ENCODE results near the gene CNNM4. TPM values are rescaled to one million over a fixed set of nuclear protein-coding genes. Genes with fewer than 3 reads are reported as not detected.

CNNM4 gene
- polyA plus RNA-seq, 1 donor from 2014 or later: 7.5 TPM

DNA sequence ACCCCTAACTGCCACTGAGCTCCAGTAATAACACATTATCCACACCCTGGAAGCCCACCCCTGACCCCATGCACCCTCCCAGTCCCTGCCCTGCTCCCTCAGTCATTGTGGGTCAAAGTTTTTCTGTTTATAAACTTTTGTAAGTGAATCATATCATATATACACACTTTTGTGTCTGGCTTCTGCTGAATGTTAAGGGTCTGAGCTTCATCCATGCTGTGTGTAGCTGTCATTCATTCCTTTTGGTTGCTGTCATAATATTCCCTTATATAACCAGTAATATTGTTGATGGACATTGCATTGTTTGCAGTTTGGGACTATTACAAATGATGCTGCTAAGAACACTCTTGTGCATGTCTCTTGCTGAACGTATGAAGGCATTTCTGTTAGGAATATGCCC lies 14.5 kb downstream of the CNNM4 start:
- Histone ChIP-seq H3K36me3 (ENCODE audit: insufficient read depth, low read length) (no peaks in the 10 kb centered on the region), H3K27ac (ENCODE audit: low read length) (no peak overlapping the region), H3K9ac (ENCODE audit: low read length) (no peak overlapping the region), H3F3A (ENCODE audit: insufficient read depth, low read length, poor library complexity, severe bottlenecking) (no peaks in the 10 kb centered on the region), H3K79me2 (replicated peaks; ENCODE audit: insufficient read depth, low read length) (no peaks in the 10 kb centered on the region), H4K20me1 (ENCODE audit: insufficient read depth) (no peaks in the 10 kb centered on the region), H3K9me3 (ENCODE audit: low read length) (no peaks in the 10 kb centered on the region), H2AFZ (ENCODE audit: low read depth, low read length) (no peak overlapping the region), H3K4me3 (ENCODE audit: low read length) (no peak overlapping the region), H3K27me3 (ENCODE audit: insufficient read depth, low read depth, low read length) (no peaks in the 10 kb centered on the region), H3K4me2 (ENCODE audit: low read length) (no peak overlapping the region), H3K9me2 (ENCODE audit: insufficient read depth, low read length) (no peaks in the 10 kb centered on the region)
- TF ChIP-seq MXI1 (conservative IDR thresholded peaks at IDR 0.05; ENCODE audit: poor library complexity, severe bottlenecking): no peak
- TF ChIP-seq REST (IDR thresholded peaks at IDR 0.05; ENCODE audit: borderline replicate concordance): no peak
- TF ChIP-seq, protein P1, sequence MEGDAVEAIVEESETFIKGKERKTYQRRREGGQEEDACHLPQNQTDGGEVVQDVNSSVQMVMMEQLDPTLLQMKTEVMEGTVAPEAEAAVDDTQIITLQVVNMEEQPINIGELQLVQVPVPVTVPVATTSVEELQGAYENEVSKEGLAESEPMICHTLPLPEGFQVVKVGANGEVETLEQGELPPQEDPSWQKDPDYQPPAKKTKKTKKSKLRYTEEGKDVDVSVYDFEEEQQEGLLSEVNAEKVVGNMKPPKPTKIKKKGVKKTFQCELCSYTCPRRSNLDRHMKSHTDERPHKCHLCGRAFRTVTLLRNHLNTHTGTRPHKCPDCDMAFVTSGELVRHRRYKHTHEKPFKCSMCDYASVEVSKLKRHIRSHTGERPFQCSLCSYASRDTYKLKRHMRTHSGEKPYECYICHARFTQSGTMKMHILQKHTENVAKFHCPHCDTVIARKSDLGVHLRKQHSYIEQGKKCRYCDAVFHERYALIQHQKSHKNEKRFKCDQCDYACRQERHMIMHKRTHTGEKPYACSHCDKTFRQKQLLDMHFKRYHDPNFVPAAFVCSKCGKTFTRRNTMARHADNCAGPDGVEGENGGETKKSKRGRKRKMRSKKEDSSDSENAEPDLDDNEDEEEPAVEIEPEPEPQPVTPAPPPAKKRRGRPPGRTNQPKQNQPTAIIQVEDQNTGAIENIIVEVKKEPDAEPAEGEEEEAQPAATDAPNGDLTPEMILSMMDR (IDR thresholded peaks at IDR 0.05; ENCODE audit: poor library complexity, severe bottlenecking): no peak
- TF ChIP-seq RAD21 (conservative IDR thresholded peaks at IDR 0.05): no peak
- no peak for TF ChIP-seq POLR2AphosphoS5 (IDR thresholded peaks at IDR 0.05)
- TF ChIP-seq TAF1 (IDR thresholded peaks at IDR 0.05; ENCODE audit: low read depth): no peak

DNA sequence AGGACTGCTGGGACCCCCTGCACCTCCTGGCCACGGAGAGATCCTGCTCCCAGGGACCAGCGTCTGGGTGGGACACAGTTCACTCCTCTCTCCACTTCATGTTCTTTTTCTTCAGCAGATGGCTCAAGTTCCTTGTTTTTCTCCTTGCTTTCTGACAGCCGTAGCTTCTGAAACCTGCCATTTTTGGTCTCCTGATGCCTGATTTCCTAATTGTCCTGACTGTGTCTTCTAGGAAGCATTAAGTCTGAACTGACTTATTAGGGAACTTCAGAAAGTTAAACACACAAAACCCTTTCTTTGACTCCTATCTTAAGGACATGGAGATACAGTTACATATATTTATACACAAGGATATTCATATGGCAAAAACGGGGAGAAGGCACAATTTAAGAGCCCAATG lies 22.7 kb downstream of the CNNM4 start:
- Histone ChIP-seq H3K27ac (ENCODE audit: low read length) (no peak overlapping the region), H4K20me1 (ENCODE audit: insufficient read depth) (no peaks in the 10 kb centered on the region), H3K9me2 (ENCODE audit: insufficient read depth, low read length) (no peaks in the 10 kb centered on the region), H3F3A (ENCODE audit: insufficient read depth, low read length, poor library complexity, severe bottlenecking) (no peaks in the 10 kb centered on the region), H3K79me2 (replicated peaks; ENCODE audit: insufficient read depth, low read length) (no peaks in the 10 kb centered on the region), H3K4me3 (ENCODE audit: low read length) (no peak overlapping the region), H3K27me3 (ENCODE audit: insufficient read depth, low read depth, low read length) (no peaks in the 10 kb centered on the region), H3K9me3 (ENCODE audit: low read length) (no peaks in the 10 kb centered on the region), H3K36me3 (ENCODE audit: insufficient read depth, low read length) (no peaks in the 10 kb centered on the region), H3K9ac (ENCODE audit: low read length) (no peak overlapping the region), H3K4me2 (ENCODE audit: low read length) (no peak overlapping the region), H2AFZ (ENCODE audit: low read depth, low read length) (no peak overlapping the region)
- TF ChIP-seq REST (IDR thresholded peaks at IDR 0.05; ENCODE audit: borderline replicate concordance) (no peak), MXI1 (conservative IDR thresholded peaks at IDR 0.05; ENCODE audit: poor library complexity, severe bottlenecking) (no peak), SMC3 (conservative IDR thresholded peaks at IDR 0.05; ENCODE audit: poor library complexity) (no peak), EZH2 (IDR thresholded peaks at IDR 0.05; ENCODE audit: borderline replicate concordance, insufficient read depth, low read length, poor library complexity, severe bottlenecking) (no peak), POLR2AphosphoS5 (IDR thresholded peaks at IDR 0.05) (no peak)
- TF ChIP-seq, protein P1 (IDR thresholded peaks at IDR 0.05; ENCODE audit: poor library complexity, severe bottlenecking): no peak
